Stimulated activated CD8-positive, alpha-beta memory T cell treated with anti-CD3 and anti-CD28 coated beads, Interleukin-4, amount 100 ng/mL, for 24 hours (primary cell): ENCODE data around the gene NME1.

Experiments
- DNase-seq: peaks from one replicate; pipeline ENCODE4 v3.0.0-alpha.2; 2020; ENCODE audit warnings: low read depth

The NME1 gene

DNA sequence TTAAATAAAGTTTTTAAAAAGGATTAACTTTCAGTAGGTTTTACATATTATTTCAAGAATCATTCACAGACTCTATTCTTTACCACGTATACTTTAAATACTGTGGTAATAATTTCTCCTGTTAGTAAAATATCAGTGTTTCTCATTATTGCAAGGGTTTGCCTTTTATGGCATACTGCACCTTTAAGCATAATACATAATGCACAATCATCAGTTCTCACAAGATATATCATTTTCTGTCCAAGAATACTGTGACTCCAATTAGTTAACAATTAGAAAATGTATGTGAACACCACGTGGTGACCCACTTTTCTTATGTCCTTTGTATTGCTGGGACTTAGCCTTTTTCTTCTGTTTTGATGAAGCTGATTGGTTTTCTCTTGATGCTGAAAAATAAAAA lies 38.5 kb downstream of the NME1 start:
- no peak for DNase-seq

DNA sequence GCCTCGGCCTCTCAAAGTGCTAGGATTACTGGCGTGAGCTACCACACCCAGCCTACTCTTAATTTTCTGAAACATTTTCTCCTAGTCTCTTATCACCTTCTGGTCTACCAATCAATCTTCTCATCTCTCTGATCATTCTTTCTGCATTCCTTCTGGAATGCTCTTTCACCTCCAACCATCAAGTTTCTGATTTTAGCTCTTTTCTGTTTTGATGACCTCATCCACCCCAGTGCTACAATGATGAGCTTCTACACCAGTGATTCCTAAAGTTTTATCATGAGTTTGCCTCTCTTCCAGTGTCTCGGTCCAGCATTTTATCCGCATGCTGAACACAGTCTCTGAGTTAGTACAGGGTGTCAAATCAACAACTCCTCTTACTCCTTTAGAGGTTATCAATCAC lies 44.4 kb downstream of the NME1 start:
- DNase-seq: no peak

DNA sequence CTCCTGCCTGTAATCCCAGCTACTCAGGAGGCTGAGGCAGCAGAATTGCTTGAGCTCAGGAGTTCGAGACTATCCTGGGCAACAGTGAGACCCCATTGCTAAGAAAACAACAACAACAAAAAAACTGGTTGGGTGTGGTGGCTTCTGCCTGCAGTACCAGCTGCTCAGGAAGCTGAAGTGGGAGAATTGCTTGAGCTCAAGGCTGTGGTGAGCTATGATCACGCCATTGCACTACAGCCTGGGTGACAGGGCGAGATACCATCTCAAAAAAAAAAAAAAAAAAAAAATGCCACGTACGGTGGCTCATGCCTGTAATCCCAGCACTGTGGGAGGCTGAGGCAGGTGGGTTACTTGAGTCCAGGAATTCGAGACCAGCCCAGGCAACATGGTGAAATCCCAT lies 46.9 kb downstream of the NME1 start:
- DNase-seq: no peak

DNA sequence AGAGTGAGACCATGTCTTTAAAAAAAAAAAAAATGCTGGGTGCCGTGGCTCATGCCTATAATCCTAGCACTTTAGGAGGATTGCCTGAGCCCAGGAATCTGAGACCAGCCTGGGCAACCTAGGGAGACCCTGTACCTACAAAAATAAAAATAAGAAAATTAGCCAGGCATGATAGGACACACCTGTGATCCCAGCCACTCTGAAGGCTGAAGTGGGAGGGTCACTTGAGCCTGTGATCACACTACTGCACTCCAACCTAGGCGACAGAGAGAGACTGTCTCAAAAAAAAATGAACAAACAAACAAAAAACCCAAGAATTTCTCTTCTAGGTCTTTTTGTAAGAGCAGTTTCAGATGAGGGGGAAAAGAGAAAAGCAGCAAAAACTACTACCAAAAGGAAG lies 47.5 kb downstream of the NME1 start:
- DNase-seq: no peak

DNA sequence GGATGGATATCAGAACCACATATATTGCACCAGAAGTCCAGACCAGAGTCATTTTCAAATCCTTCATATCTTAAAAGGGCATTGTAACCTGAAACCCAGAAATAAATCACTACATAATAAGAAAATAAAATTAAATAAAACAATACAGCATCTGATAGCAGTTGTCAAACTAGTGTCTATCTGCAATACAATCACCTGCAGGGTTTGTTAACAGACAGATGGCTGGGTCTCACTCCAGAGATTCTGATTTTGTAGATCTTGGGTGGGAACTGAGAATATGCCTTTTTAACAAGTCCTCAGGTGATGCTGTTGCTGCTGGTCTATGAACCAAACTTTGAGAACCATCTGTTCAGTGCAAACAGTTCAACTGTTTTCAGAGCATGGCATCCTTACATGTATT lies 50.5 kb downstream of the NME1 start:
- DNase-seq: no peak
